Type B pancreatic cell (in vitro differentiated cells): Measurements from ENCODE around the gene ABLIM1. TPM values are rescaled to one million over a fixed set of nuclear protein-coding genes. Genes with fewer than 3 reads are reported as not detected.

Experiments used
- DNase-seq: peaks from one replicate; pipeline ENCODE4 v3.0.0; 2021; ENCODE audit warnings: mixed read lengths; ENCODE audit not compliant: unreplicated experiment; ENCODE audit errors: extremely low spot score
- H3K27ac Mint-ChIP-seq: 2 replicates; pipeline ENCODE4 v1.8.0; 2021; ENCODE audit warnings: mild to moderate bottlenecking, mixed read lengths
- H3K27me3 Mint-ChIP-seq: 2 replicates; pipeline ENCODE4 v1.8.0; 2021; ENCODE audit warnings: mixed read lengths
- H3K36me3 Mint-ChIP-seq: 2 replicates; pipeline ENCODE4 v1.8.0; 2021; ENCODE audit warnings: mixed read lengths
- H3K4me1 Mint-ChIP-seq: one replicate; pipeline ENCODE4 v1.8.0; 2021; ENCODE audit warnings: mixed read lengths; ENCODE audit not compliant: unreplicated experiment
- H3K4me3 Mint-ChIP-seq: 2 replicates; pipeline ENCODE4 v1.8.0; 2021; ENCODE audit warnings: mild to moderate bottlenecking, mixed read lengths
- H3K9me3 Mint-ChIP-seq: 2 replicates; pipeline ENCODE4 v1.8.0; 2021; ENCODE audit warnings: mixed read lengths
- CTCF ChIP-seq: fragments of 200-600 bp; sonication (generic); conservative IDR thresholded peaks from 2 replicates; pipeline ENCODE4 v1.5.0; 2021; ENCODE audit warnings: antibody characterized with exemption, mild to moderate bottlenecking
- total RNA-seq: library from RNA; stranded (reverse); gene quantifications from 2 replicates; pipeline ENCODE4 v1.2.1, GENCODE V29; 2021; ENCODE audit warnings: low replicate concordance

Gene ABLIM1
- total RNA-seq, 1 donor from 2014 or later: 77.7 TPM

DNA sequence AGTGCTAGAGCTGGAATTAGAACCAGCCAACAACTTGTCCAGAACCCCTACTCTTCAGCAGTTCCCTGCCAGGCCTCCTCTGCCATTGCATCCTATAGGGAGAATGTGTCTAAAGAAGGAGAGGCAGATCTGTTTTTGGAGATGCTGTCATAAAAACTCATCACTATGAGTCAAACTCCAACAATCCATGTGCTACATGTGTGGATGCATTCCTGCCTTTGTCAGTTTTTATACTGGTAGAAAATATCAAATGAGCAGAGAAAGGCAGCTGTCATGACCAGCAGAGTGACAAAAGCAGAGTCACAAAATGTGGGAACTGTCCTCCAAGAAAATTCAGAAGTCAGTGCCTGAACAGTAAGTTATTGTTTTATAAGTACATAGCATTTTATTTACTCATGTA lies 93.0 kb downstream of the ABLIM1 start:
- Mint-ChIP-seq H3K27ac (no peak overlapping the region), H3K4me3 (no peak overlapping the region), H3K4me1 (peaks cover 14% of the 10 kb centered on the region), H3K36me3 (peaks cover 9% of the 10 kb centered on the region), H3K9me3 (no peaks in the 10 kb centered on the region), H3K27me3 (no peaks in the 10 kb centered on the region)
- TF ChIP-seq CTCF: no peak
- DNase-seq: no peak

DNA sequence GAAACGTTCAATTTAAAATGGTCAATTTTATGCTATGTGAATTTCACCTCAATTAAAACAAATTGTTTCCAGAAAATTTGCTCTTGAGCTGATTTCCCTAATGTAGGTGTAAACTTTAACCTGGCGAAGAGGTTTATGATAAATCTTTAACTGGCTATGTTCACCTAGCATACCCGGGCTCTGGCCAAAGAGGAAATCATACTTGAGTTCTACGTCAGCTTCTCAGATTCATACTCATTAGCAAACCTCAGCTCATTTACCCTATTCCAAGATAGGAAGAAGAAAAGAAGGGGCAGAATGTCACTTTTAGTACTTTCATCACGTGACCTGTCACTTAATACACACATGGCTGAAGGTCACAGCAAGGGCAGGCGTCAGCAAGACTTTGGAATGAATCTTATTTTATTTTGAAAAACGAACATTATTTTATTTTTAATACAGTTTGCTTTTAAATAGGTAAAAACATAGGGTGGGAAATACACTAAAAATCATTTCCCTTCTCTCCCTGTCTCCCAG lies 97.0 kb downstream of the ABLIM1 start:
- no peak for DNase-seq
- H3K36me3 Mint-ChIP-seq: peaks cover 15% of the 10 kb centered on the region
- no peak overlapping the region for H3K27ac Mint-ChIP-seq
- no peak overlapping the region for H3K4me3 Mint-ChIP-seq
- peaks cover 5% of the 10 kb centered on the region for H3K9me3 Mint-ChIP-seq
- peaks cover 14% of the 10 kb centered on the region for H3K4me1 Mint-ChIP-seq
- TF ChIP-seq CTCF: no peak
- no peaks in the 10 kb centered on the region for H3K27me3 Mint-ChIP-seq

DNA sequence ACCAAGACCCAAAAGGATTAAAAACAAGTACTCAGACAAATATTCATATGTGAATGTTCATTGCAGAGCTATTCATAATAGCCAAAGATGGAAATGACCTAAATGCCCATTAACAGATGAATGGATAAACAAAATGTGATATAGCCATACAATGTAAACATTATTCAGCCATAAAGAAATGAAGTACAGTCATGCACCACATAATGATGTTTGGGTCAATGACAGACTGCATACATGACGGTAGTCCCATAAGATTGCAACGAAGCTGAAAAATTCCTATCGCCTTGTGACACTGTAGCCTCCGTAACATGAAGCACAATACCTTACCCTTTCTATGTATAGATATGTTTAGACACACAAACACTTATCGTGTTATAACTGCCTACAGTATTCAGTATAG lies 97.9 kb downstream of the ABLIM1 start:
- DNase-seq: no peak
- TF ChIP-seq CTCF: no peak
- Mint-ChIP-seq H3K9me3 (peaks cover 5% of the 10 kb centered on the region), H3K4me1 (peaks cover 14% of the 10 kb centered on the region), H3K4me3 (no peak overlapping the region), H3K27me3 (no peaks in the 10 kb centered on the region), H3K27ac (no peak overlapping the region), H3K36me3 (peaks cover 15% of the 10 kb centered on the region)

GRCh38 chr10:114559636-114560035 lies 98.4 kb downstream of the ABLIM1 start:
- Mint-ChIP-seq H3K4me3 (no peak overlapping the region), H3K36me3 (peaks cover 12% of the 10 kb centered on the region), H3K27ac (no peak overlapping the region), H3K27me3 (no peaks in the 10 kb centered on the region), H3K9me3 (peaks cover 5% of the 10 kb centered on the region), H3K4me1 (peaks cover 14% of the 10 kb centered on the region)
- no peak for TF ChIP-seq CTCF
- DNase-seq: no peak

DNA sequence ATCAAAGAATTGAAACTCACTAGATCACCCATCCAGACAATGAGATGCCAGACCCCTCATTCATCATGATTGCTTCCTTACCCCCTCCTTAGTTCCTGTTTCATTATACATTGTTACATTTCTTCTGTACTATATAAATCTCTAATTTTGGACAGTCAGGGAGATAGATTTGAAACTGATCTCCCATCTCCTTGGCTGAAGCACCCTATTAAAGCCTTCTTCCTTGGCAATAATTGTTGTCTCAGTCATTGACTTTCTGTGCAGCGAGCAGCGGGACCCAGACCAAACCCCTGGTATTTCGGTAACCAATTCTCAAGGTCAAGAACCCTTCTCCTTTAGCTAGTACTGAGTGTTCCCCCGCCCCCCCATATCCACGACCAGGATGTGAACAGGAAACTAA lies 100.2 kb downstream of the ABLIM1 start:
- no peak overlapping the region for H3K27ac Mint-ChIP-seq
- H3K27me3 Mint-ChIP-seq: no peaks in the 10 kb centered on the region
- H3K9me3 Mint-ChIP-seq: peaks cover 5% of the 10 kb centered on the region
- DNase-seq: no peak
- peaks cover 14% of the 10 kb centered on the region for H3K4me1 Mint-ChIP-seq
- no peak for TF ChIP-seq CTCF
- H3K36me3 Mint-ChIP-seq: peaks cover 6% of the 10 kb centered on the region
- H3K4me3 Mint-ChIP-seq: no peak overlapping the region
